HG02623 (cell line): ENCODE data around the gene PDZD11.
"Not testable (repeated sequence)": the region's sequence is repeated elsewhere in the genome, so short reads cannot be mapped to it uniquely, and the experiment has no call there.

Experiments
- ATAC-seq: cut with Tn5 transposase; IDR thresholded peaks from one replicate; pipeline ENCODE4 v1.9.1; 2021; ENCODE audit warnings: moderate library complexity; ENCODE audit not compliant: unreplicated experiment

Gene PDZD11, protein sequence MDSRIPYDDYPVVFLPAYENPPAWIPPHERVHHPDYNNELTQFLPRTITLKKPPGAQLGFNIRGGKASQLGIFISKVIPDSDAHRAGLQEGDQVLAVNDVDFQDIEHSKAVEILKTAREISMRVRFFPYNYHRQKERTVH

GRCh38 chrX:70289793-70290770, at the start of gene PDZD11, which contains the start of gene KIF4A:
Gene PDZD11, minus strand, starts transcription at chrX:70289927. Its CDS starts 586 bp downstream, at chrX:70289341.
Gene KIF4A, plus strand, starts transcription at chrX:70290104. Its CDS starts 355 bp downstream, at chrX:70290459.
- ATAC-seq = peak; percentile 97

DNA sequence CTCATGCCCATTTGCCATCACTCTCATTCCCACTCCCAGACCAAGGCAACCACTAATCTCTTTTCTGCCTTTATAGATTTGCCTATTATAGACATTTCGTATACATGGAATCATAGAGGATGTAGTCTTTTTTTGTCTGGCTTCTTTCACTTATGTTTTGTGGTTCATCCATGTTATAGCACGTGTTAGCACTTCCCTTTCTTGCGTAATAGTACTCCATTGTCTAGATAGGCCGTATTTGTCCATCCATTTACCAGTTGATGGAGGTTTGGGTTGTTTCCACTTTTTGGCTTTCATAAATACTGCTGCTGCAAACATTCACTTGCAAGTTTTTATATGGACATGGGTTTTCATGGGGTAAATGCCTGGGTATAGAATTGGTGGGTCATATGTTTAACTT, 48.6 kb upstream of the PDZD11 start:
- no peak for ATAC-seq

GRCh38 chrX:70336767-70337166, 47.0 kb upstream of the PDZD11 start:
- ATAC-seq = peak; percentile 100

DNA sequence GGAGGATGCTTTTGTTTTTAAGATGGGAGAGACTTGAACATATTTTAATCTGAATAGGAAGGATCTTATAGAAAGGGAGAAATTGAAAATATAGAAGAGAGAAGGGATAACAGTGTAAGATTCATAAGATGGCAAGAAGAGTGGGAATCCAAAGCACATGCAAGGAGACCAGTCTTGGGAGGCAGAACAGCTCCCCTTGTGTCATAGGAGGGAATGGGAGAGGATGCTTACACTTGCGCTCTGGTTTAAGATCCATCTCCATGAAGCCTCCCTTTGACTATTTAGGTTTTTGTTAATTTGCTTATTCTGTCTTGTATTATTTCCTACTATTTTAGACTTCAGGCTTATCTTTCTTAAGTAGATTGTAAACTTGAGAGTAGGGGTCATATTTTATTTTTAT, 42.9 kb upstream of the PDZD11 start:
- ATAC-seq = no peak

DNA sequence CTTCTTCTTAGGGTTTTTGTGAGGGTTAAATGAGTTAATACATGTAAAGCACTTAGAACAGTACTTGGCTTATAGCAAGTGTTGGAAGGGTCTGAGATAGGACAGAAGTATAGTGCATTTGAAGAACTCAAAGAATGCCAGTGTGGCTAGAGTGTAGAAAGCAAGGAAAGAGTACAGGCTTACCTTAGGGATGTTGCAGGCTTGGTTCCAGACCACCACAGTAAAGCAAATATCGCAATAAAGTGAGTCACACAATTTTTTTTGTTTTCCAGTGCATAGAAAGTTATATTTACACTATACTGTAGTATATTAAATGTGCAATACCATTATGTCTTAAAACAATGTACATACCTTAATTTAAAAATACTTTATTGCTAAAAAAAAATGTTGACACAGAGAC, 41.4 kb upstream of the PDZD11 start:
- no peak for ATAC-seq

GRCh38 chrX:70324326-70324725, 34.6 kb upstream of the PDZD11 start:
- ATAC-seq = no peak

DNA sequence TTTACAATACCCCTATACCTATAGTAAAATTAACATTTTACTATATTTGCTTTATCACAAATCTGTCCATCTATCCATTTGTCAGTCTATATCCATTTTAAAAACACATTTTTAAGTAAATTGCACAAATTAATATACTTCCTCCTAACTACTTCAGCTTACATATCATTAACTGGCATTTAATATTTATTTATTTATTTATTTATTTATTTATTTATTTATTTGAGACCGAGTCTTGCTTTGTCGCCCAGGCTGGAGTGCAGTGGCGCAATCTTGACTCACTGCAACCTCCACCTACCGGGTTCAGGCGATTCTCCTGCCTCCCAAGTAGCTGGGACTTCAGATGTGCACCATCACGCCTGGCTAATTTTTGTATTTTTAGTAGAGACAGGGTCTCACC, 33.9 kb upstream of the PDZD11 start:
- ATAC-seq = not testable (repeated sequence)

GRCh38 chrX:70322784-70323183, 33.1 kb upstream of the PDZD11 start:
- ATAC-seq = no peak

- ATAC-seq = no peak
These were observed 23.8 kb upstream of the PDZD11 start for GRCh38 chrX:70313503-70313902.

GRCh38 chrX:70301716-70302115, 12.0 kb upstream of the PDZD11 start:
- no peak for ATAC-seq

DNA sequence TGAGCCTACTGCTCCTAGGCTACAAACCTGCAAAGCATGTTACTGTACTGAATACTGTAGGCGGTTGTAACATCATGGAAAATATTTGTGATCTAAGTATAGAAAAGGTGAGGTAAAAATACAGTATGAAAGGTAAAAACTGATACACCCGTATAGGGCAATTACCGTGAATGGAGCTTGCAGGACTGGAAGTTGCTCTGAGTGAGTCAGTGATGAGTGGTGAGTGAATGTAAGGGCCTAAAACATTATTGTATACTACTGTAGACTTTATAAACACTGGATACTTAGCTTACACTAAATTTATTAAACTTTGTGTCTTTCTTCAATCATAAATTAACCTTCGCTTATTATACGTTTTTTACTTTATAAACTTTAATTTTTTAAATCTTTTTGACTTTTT, 3.9 kb upstream of the PDZD11 start:
- no peak for ATAC-seq

DNA sequence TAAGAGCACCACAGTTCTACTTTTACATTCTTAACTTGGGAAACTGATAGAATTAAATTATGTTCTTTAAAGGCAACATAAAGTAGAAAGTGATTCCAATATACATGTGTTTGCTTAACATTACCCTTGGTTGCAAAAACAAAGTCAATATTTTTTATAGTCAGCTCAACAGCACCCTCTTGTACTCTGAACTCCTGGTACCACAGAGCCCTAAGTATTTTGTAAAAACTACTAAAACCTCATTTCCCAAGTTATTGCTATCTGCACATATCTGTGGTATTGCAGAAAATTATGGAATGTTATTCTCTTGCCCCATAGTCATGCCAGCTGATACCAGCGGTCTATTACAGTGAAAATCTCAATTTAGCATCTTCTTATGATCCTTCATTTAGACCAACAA, 3.1 kb upstream of the PDZD11 start:
- no peak for ATAC-seq

GRCh38 chrX:70289168-70289792, 447 bp downstream of the PDZD11 start:
- peak; percentile 6 for ATAC-seq

DNA sequence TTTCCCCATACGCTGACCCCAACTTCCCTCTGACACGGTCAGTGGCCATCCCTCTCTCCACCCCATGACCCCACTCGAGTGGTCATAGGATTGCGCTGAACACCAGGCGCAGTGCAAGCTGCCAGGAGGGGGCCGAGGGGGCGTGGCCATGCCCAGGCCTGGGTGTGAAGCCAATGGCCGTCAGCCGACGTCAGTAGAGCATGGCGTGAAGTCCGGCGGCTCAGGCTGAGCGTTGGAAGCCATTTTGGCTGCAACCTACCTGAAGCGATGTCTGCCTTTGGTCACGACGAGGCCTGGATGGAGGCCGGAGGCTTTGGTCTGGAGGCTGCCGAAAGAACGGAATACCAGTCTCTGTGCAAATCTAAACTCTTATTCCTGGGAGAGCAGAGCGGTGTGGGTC, 7.8 kb downstream of the PDZD11 start, which contains the start of gene RAB41:
Gene RAB41, plus strand, starts transcription at position 222 of the 400 bp plus-strand sequence. Its CDS starts 46 bp downstream, at position 268.
- ATAC-seq = no peak

- ATAC-seq = no peak
These were observed 9.2 kb downstream of the PDZD11 start for GRCh38 chrX:70280573-70280972.

DNA sequence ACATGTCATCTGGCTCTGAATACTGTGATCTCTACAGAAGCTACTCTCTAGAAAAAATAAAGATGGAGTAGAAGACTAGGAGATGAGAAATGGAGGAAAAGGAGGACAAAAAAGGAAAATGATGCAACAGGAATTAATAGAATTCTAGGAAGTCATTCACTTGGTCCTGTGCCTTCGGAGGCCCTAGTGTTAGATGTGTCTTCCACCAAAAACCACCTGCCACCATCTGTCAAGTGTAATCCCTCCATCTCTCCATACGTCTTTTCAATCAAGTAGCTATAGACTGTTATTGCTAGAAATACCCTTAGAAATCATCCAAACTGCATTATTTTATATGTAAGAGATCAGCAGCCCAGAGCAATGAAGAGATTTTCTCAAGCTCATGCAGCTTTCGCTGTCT, 10.6 kb downstream of the PDZD11 start:
- ATAC-seq = no peak

DNA sequence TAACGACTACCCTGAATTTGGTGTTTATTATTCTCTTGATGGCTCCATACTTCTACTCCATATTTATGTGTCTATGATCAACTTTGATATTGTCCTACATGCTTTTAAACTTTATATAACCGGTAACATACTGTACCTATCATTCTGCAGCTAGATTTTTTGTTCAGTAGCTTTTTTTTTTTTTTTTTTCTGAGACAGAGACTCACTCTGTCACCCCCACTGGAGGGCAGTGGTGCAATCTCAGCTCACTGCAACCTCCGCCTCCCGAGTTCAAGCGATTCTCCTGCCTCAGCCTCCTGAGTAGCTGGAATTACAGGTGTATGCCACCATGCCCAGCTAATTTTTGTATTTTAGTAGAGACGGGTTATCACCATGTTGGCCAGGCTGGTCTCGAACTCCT, 15.7 kb downstream of the PDZD11 start:
- not testable (repeated sequence) for ATAC-seq

- ATAC-seq = no peak
These were observed 21.7 kb downstream of the PDZD11 start, which contains the start of gene ARR3 for GRCh38 chrX:70268034-70268433. Gene ARR3, plus strand, starts transcription at chrX:70268334. Its CDS starts 1,052 bp downstream, at chrX:70269386.

GRCh38 chrX:70264784-70265183, 24.9 kb downstream of the PDZD11 start:
- ATAC-seq = no peak

- ATAC-seq = peak; percentile 58
These were observed 26.7 kb downstream of the PDZD11 start for GRCh38 chrX:70262952-70263567.

DNA sequence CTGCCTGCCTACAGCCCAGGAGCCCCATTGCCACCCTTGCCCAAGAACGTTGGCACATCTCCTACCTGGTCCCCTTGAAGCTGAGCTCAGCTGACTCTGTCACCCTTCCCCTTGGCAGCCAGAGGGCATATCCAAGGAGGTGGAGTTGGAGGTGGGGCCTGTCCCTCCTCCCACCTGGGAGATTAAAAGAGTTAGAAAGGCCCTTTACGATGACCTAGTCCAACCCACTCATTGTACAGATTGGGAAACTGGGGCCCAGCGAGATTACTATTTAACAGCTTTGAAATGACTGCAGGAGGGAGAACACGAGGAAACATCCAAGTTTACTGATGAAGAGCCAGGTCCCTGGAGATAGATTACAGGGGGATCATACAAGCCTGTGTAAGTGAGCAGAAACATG, 29.6 kb downstream of the PDZD11 start, which contains the start of gene P2RY4:
Gene P2RY4, minus strand, starts transcription at position 101 of the 400 bp plus-strand sequence. CDS start 580 bp downstream, outside the sequence.
- ATAC-seq = no peak
